Measurements from ENCODE around the gene NT5DC2.

- TF ChIP-seq, protein P1, sequence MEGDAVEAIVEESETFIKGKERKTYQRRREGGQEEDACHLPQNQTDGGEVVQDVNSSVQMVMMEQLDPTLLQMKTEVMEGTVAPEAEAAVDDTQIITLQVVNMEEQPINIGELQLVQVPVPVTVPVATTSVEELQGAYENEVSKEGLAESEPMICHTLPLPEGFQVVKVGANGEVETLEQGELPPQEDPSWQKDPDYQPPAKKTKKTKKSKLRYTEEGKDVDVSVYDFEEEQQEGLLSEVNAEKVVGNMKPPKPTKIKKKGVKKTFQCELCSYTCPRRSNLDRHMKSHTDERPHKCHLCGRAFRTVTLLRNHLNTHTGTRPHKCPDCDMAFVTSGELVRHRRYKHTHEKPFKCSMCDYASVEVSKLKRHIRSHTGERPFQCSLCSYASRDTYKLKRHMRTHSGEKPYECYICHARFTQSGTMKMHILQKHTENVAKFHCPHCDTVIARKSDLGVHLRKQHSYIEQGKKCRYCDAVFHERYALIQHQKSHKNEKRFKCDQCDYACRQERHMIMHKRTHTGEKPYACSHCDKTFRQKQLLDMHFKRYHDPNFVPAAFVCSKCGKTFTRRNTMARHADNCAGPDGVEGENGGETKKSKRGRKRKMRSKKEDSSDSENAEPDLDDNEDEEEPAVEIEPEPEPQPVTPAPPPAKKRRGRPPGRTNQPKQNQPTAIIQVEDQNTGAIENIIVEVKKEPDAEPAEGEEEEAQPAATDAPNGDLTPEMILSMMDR (IDR thresholded peaks at IDR 0.05), result no peak
- no peak for TF ChIP-seq POLR2A (IDR thresholded peaks at IDR 0.05)
These were observed 7.7 kb downstream of the NT5DC2 start for GRCh38 chr3:52525680-52526561.

Data from adrenal gland (tissue), 5 donors.